PC-3 (cell line): ENCODE data around the gene GPC6. TPM values are rescaled to one million over a fixed set of nuclear protein-coding genes. Genes with fewer than 3 reads are reported as not detected.

Source experiments
- ATAC-seq: fragments of 200-7000 bp; cut with Tn5 transposase; 2 replicates; pipeline ENCODE4 v1.9.1; 2020; ENCODE audit warnings: mild to moderate bottlenecking, moderate library complexity
- BruUV-seq: library from RNA; stranded (reverse); fragments of 400-500 nt; replicated peaks from 2 replicates; lab custom pipeline; 2021; lab: Mats Ljungman, UMichigan
- CTCF ChIA-PET: fragments of 300-600 bp; sonication (Branson Sonifier 250); formaldehyde crosslinking; loops from one replicate; lab custom pipeline; 2022; ENCODE audit warnings: antibody characterized with exemption; lab: Charles Lee
- POLR2A ChIA-PET: fragments of 300-600 bp; sonication (Branson Sonifier 250); formaldehyde crosslinking; loops from one replicate; lab custom pipeline; 2022; ENCODE audit warnings: antibody characterized with exemption; ENCODE audit not compliant: unreplicated experiment; lab: Charles Lee
- DNase-seq: peaks from one replicate; pipeline ENCODE4 v3.0.0-alpha.2; 2015
- H2AFZ ChIP-seq: fragments of 300-600 bp; sonication (generic); 2 replicates; pipeline ENCODE4 v1.6.0; 2016; ENCODE audit warnings: antibody characterized with exemption, low read length
- H3F3A ChIP-seq: fragments of 300-600 bp; sonication (generic); one replicate; pipeline ENCODE4 v1.6.0; 2017; ENCODE audit warnings: antibody characterized with exemption, low read length, control low read depth, mild to moderate bottlenecking; ENCODE audit not compliant: unreplicated experiment
- H3K27ac ChIP-seq: fragments of 300-600 bp; sonication (generic); 2 replicates; pipeline ENCODE4 v1.5.1; 2016; ENCODE audit warnings: mild to moderate bottlenecking, low read length
- H3K27me3 ChIP-seq: fragments of 300-600 bp; sonication (generic); 2 replicates; pipeline ENCODE4 v1.6.1; 2016; ENCODE audit warnings: low read length, mixed read lengths
- H3K36me3 ChIP-seq: fragments of 300-600 bp; sonication (generic); 2 replicates; pipeline ENCODE4 v1.6.1; 2016; ENCODE audit warnings: low read depth, mixed run types, low read length, mixed read lengths
- H3K4me1 ChIP-seq: fragments of 300-600 bp; sonication (generic); 2 replicates; pipeline ENCODE4 v1.5.1; 2016; ENCODE audit warnings: low read length; ENCODE audit not compliant: insufficient read depth
- H3K4me2 ChIP-seq: fragments of 300-600 bp; sonication (generic); 2 replicates; pipeline ENCODE4 v1.6.0; 2016; ENCODE audit warnings: low read length
- H3K4me3 ChIP-seq: fragments of 300-600 bp; sonication (generic); 2 replicates; pipeline ENCODE4 v1.5.1; 2016; ENCODE audit warnings: mild to moderate bottlenecking, low read length, mixed read lengths
- H3K79me2 ChIP-seq: fragments of 300-600 bp; sonication (generic); 2 replicates; pipeline ENCODE4 v1.6.1; 2017; ENCODE audit warnings: low read length, mixed read lengths
- H3K9ac ChIP-seq: fragments of 300-600 bp; sonication (generic); 2 replicates; pipeline ENCODE4 v1.6.0; 2016; ENCODE audit warnings: mild to moderate bottlenecking, low read length
- H3K9me2 ChIP-seq: fragments of 300-600 bp; sonication (generic); replicated peaks from 2 replicates; pipeline ENCODE4 v1.6.1; 2016; ENCODE audit warnings: mixed run types, low read length, mixed read lengths
- H3K9me3 ChIP-seq: fragments of 300-600 bp; sonication (generic); 2 replicates; pipeline ENCODE4 v1.6.1; 2016; ENCODE audit warnings: low read length, mixed read lengths
- H4K20me1 ChIP-seq: fragments of 300-600 bp; sonication (generic); 2 replicates; pipeline ENCODE4 v1.6.1; 2016; ENCODE audit warnings: low read length, mixed read lengths
- CTCF ChIP-seq: fragments of 300-600 bp; sonication (generic); conservative IDR thresholded peaks from 2 replicates; pipeline ENCODE4 v1.5.1; 2017; ENCODE audit warnings: antibody characterized with exemption, low read depth, mild to moderate bottlenecking, low read length
- EZH2 ChIP-seq: fragments of 300-600 bp; sonication (generic); IDR thresholded peaks from one replicate; pipeline ENCODE4 v1.6.1; 2017; ENCODE audit warnings: antibody characterized with exemption, mild to moderate bottlenecking, low read length; ENCODE audit not compliant: unreplicated experiment
- EZH2phosphoT487 ChIP-seq: fragments of 300-600 bp; sonication (generic); IDR thresholded peaks from 2 replicates; pipeline ENCODE4 v1.6.1; 2018; ENCODE audit warnings: mild to moderate bottlenecking, antibody characterized with exemption, low read length, borderline replicate concordance
- intact Hi-C: fragments of 100-400 bp; cut with micrococcal nuclease; formaldehyde crosslinking; loops from 2 replicates; pipeline ENCODE4 v1.9.0; 2023
- total RNA-seq: library from RNA; depleted of rRNA; stranded (reverse); fragments of >200 nt; gene quantifications from 2 replicates; pipeline ENCODE4 v1.2.3, GENCODE V29; 2014

Gene GPC6
- total RNA-seq, 1 experiment from 2014 or later = 3.5 TPM

GRCh38 chr13:93455861-93456260 is 229.3 kb downstream of the GPC6 start:
- no peak for TF ChIP-seq EZH2phosphoT487
- TF ChIP-seq EZH2 = no peak
- no peak for TF ChIP-seq CTCF
- no peaks in the 10 kb centered on the region for H3K9me3 ChIP-seq
- ATAC-seq (no peak), DNase-seq (no peak)
- no peaks in the 10 kb centered on the region for H4K20me1 ChIP-seq
- H3K27ac ChIP-seq = no peak overlapping the region
- intact Hi-C loops = no loop called here
- ChIA-PET POLR2A (no interaction called here), CTCF (no interaction called here)
- H3K79me2 ChIP-seq = no peaks in the 10 kb centered on the region
- H3K9ac ChIP-seq = no peak overlapping the region
- no peaks in the 10 kb centered on the region for H3F3A ChIP-seq
- BruUV-seq = no TSS peak
- no peak overlapping the region for H2AFZ ChIP-seq
- H3K4me1 ChIP-seq = no peaks in the 10 kb centered on the region
- H3K4me2 ChIP-seq = no peak overlapping the region
- no peaks in the 10 kb centered on the region for H3K27me3 ChIP-seq
- H3K4me3 ChIP-seq = no peak overlapping the region
- no peaks in the 10 kb centered on the region for H3K9me2 ChIP-seq
- no peaks in the 10 kb centered on the region for H3K36me3 ChIP-seq

GRCh38 chr13:93460005-93460404 is 233.4 kb downstream of the GPC6 start:
- intact Hi-C loops = no loop called here

GRCh38 chr13:93462151-93462550 is 235.5 kb downstream of the GPC6 start:
- POLR2A ChIA-PET = no interaction called here
- no peaks in the 10 kb centered on the region for H3K36me3 ChIP-seq
- no peak overlapping the region for H2AFZ ChIP-seq
- no peaks in the 10 kb centered on the region for H3K79me2 ChIP-seq
- H3K4me3 ChIP-seq = no peak overlapping the region
- DNase-seq = no peak
- no TSS peak for BruUV-seq
- no peak overlapping the region for H3K4me2 ChIP-seq
- CTCF ChIA-PET = no interaction called here
- H3K4me1 ChIP-seq = no peaks in the 10 kb centered on the region
- H3K9me3 ChIP-seq = no peaks in the 10 kb centered on the region
- TF ChIP-seq EZH2phosphoT487 (no peak), EZH2 (no peak), CTCF (no peak)
- H3K27ac ChIP-seq = no peak overlapping the region
- H3K27me3 ChIP-seq = no peaks in the 10 kb centered on the region
- no peaks in the 10 kb centered on the region for H4K20me1 ChIP-seq
- H3K9me2 ChIP-seq = no peaks in the 10 kb centered on the region
- H3F3A ChIP-seq = no peaks in the 10 kb centered on the region
- ATAC-seq = no peak
- H3K9ac ChIP-seq = no peak overlapping the region
- intact Hi-C loops = no loop called here

More at GRCh38 chr13:93460005-93460404, 233.4 kb downstream of the GPC6 start:
- H3K27me3 ChIP-seq = no peaks in the 10 kb centered on the region
- TF ChIP-seq EZH2 (no peak), CTCF (no peak), EZH2phosphoT487 (no peak)
- ATAC-seq = no peak
- H3K79me2 ChIP-seq = no peaks in the 10 kb centered on the region
- H3K4me3 ChIP-seq = no peak overlapping the region
- H3K9me2 ChIP-seq = no peaks in the 10 kb centered on the region
- DNase-seq = no peak
- CTCF ChIA-PET = no interaction called here
- no TSS peak for BruUV-seq
- H4K20me1 ChIP-seq = no peaks in the 10 kb centered on the region
- no peaks in the 10 kb centered on the region for H3F3A ChIP-seq
- no peaks in the 10 kb centered on the region for H3K9me3 ChIP-seq
- POLR2A ChIA-PET = no interaction called here
- H2AFZ ChIP-seq = no peak overlapping the region
- H3K4me1 ChIP-seq = no peaks in the 10 kb centered on the region
- H3K27ac ChIP-seq = no peak overlapping the region
- H3K9ac ChIP-seq = no peak overlapping the region
- no peaks in the 10 kb centered on the region for H3K36me3 ChIP-seq
- no peak overlapping the region for H3K4me2 ChIP-seq
